NCI-H446 treated with DMSO at 0.1 percent for 48 hours (cell line): ENCODE measurements around the gene RHO.
"Not testable (repeated sequence)": the region's sequence is repeated elsewhere in the genome, so short reads cannot be mapped to it uniquely, and the experiment has no call there.

ENCODE experiments used
- DNase-seq: peaks from one replicate; lab custom pipeline; 2025; lab: John Stamatoyannopoulos, UW

Gene RHO

GRCh38 chr3:129543156-129543790 lies 14.8 kb downstream of the RHO start, which contains the start of gene H1-8:
H1-8 (plus strand) TSS chr3:129543175; CDS start chr3:129543219, 44 bp downstream.
- DNase-seq, result no peak

GRCh38 chr3:129543999-129544398 lies 15.6 kb downstream of the RHO start:
- no peak for DNase-seq

GRCh38 chr3:129545951-129546350 lies 17.5 kb downstream of the RHO start:
- DNase-seq, result not testable (repeated sequence)

DNA sequence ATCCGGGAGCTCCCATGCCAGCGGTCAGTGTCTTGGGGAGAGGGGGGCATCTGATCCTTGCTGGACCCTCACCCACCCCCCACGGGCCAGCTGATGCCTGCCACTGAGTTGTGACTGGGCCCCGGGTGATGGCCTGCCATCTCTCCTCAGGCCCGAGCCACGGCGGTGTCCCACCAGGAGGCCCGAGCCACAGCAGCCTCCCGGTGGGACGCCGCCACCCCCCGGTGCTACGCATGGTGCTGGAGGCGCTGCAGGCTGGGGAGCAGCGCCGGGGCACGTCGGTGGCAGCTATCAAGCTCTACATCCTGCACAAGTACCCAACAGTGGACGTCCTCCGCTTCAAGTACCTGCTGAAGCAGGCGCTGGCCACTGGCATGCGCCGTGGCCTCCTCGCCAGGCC lies 18.8 kb downstream of the RHO start:
- no peak for DNase-seq

DNA sequence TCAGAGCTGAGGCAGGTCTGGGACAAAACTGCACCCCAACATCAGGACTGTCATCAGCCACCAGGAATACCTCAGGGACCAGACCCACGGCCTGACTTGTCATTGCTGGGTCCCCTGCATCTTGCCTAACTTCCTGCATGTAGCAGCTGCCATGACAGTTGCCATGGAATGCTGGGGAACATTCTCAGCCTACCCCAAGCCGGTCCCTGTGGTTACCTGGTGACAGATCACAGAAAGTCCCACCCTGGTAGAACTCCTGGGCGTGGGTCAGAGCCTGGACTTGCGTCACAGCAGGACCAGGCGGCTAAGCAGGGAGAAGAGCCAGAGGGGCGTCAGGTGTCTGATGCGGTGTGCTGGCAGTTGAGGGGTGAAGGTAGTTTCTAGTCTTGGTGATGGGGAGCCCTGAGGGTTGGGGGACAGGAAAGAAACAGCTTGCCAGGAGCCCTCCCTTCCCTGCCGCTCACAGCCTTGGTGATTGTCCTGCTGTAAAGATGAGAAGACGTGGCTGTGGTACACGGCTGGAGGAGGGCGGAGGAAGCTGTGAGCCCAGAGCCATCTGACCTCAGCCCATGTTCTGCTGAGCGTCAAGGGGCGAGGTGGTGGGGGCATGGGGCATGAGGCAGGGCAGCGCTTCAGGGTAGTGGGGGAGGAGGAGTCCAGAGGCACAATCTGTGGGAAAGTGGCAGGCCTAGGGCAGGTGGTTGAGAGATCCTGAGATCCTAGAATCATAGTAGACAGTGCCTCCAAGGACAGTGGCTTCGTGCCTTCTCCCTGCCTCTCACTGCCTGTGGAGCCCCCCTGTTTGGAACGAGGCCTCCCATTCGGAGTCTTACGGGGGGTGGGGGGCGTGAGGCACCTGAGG lies 19.9 kb downstream of the RHO start:
- DNase-seq, result no peak

DNA sequence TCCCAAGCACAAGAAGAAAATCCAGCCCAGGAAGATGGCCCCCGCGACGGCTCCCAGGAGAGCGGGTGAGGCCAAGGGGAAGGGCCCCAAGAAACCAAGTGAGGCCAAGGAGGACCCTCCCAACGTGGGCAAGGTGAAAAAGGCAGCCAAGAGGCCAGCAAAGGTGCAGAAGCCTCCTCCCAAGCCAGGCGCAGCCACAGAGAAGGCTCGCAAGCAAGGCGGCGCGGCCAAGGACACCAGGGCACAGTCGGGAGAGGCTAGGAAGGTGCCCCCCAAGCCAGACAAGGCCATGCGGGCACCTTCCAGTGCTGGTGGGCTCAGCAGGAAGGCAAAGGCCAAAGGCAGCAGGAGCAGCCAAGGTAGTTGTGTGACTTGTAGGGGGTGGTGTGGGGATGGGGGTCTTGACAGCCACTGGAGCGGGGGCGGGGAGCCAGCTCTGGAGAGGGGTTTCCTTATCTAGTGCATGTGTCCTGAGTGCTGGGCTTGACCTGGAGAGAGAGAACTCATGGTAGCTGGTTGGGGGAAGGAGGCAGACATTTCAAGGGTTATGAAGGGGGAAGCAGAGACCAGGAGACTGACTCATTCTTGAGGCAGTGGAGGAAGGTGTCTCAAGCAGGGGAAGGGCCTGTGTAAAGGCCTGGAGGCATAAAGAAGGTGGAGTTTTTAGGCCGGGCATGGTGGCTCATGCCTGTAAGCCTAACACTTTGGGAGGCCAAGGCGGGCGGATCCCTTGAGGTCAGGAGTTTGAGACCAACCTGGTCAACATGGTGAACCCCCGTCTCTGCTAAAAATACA lies 20.8 kb downstream of the RHO start:
- no peak for DNase-seq

- DNase-seq, result no peak
These were observed 21.4 kb downstream of the RHO start for GRCh38 chr3:129549805-129550204.

GRCh38 chr3:129552287-129553050 lies 24.0 kb downstream of the RHO start:
- DNase-seq, result no peak

- DNase-seq, result no peak
These were observed 24.7 kb downstream of the RHO start for GRCh38 chr3:129553171-129553570.

- DNase-seq, result no peak
These were observed 25.3 kb downstream of the RHO start for GRCh38 chr3:129553719-129554118.

DNA sequence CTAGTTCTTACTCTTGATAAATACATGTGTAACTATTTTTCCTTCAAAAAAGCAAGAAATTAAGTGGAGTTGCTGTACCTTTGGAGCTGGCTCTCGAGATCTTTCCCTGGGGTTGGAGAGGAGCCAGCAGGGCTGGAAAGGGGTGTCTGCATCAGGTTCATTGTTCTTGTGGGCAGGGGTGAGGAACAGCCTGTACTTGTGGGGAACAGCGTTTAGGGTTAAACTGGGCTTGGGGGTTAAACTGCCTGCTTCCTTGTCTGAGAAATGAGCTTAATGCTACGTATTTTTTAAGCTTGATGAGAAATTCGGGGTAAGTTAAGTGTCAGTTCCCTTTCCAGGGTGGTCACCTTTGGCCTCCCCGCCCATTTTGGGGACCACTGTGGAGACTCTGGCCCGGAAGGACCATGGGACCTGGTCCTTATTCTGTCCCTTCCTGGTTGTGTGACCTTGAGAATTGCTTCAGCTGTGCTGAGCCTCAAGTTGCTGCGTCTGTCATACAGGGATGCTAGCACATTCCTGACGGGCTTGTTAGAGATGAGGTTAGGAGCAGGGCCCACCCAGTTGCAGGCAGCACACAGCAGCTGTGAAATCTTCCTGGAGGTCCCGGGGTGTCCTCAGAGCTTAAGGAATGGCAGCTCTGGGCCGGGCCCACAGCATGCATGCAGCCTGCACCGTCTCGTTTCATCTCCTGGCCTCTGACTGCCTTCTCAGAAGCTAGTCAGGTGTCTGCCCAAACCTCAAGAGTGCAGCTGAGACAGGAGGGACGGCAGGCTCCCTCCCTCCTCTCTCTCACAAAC lies 26.1 kb downstream of the RHO start:
- DNase-seq, result no peak

DNA sequence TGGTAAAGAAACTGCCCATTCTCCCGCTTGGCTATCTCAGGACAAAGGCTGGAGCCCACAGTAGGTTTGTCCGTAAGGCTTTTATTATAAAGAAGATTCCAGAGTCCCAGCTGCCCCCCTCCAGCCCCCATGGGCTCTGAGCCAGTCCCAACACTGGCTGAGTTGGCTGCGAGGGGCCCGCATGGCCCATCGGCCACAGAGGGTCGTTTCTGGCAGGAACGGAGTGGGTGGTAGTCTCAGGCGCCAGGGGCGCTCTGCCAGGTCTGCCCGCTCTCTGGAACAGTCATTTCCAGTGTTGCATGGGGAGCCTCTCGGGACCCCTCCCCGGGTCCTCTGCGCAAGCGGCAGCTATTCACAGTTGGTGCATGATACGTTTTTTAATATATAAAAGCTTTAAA lies 26.7 kb downstream of the RHO start:
- DNase-seq, result no peak

- no peak for DNase-seq
These were observed 27.3 kb downstream of the RHO start for GRCh38 chr3:129555616-129556357.

- no peak for DNase-seq
These were observed 27.9 kb downstream of the RHO start for GRCh38 chr3:129556358-129556695.

DNA sequence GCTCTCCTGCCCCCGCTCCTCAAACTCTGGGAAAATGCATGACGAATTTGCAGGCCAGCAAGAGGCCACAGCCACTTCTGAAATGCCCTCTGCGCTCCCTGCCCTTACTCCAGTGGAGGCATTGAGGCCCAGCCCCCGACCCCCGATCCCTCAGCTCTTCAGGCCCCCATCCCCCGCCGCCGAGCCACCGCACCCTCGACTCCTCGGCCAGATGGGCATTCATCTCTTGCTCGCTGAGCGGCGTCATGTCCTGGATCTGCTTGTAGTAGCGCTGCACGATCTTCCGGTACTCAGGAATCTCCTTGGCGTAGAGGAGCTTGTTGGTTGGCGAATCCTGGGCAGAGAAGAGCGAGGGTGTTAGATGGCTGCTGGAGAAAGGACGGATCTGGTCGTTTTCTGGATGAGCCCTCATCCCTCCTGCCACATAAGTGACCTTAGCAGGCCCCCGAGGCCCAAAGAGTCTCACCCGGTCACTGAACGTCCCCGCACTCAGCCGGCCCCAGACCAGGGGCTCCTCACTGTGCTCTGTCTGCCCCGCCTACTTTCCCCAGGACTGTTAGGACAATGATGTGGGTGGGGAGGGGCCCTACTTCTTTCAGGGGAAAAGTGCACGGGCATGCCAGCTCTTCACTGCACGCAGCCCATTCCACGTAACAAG lies 28.6 kb downstream of the RHO start:
- DNase-seq, result no peak

DNA sequence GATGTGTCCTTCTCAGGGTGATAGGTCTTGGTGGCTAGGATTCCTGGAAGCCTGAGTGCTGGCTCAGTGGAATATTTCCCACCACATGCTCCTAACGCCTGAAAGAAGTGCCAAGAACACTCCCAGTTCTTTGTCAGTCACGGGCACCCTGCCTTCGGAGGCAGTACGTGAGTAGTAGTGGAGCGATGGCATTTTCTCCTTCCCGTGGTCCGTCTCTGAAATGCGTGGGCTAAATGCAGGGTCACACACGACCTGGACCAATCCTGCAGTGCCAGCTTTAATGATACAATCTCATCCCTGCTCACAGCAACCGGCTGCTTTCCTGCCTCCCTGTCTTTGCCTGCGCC lies 29.1 kb downstream of the RHO start:
- no peak for DNase-seq

- DNase-seq, result no peak
These were observed 29.8 kb downstream of the RHO start for GRCh38 chr3:129558081-129558771.

DNA sequence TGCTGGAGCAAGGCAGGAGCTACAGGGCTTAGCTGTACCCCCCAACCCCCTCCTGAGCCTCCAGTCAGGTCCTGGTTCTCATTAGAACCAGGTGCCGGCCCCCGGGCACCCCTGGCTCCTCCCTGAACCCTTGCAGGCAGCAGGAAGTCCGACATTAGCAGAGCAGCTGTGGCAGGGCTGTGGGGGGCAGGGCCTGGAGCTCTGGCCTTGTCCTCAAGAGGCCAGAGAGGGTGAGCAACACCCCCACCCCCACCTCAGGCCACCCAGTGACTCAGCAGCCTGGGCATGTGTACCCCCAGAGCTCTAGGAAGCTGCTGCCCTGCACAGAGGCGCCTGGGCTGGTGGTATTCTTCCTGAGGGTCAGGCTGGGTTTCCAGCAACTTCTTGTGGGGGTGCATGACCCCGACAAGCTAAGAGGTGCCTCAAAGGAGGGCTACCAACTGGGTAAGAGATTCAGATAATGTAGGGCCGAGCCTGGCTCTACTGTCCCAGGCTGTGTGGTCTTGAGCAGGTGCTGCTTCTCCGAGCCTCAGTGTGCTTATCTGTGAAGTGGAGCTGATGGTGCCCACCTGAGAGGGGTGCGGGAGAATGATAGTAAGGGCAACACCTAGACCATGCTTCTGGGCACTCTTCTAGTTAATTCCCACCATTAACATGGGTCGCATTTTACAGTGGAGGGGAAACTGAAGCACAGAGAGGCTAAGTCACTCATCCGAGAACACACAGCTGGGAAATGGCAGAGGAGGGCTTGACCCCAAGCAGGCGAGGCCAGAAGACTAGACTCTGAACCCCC lies 30.5 kb downstream of the RHO start:
- DNase-seq, result no peak
